ENCODE measurements around the gene BTNL8. TPM values are rescaled to one million over a fixed set of nuclear protein-coding genes. Genes with fewer than 3 reads are reported as not detected.

Gene BTNL8
- total and polyA plus RNA-seq, 2 donors (not counting 3 experiments of a cell fraction or from before 2014, with no cell fraction given): not detected

DNA sequence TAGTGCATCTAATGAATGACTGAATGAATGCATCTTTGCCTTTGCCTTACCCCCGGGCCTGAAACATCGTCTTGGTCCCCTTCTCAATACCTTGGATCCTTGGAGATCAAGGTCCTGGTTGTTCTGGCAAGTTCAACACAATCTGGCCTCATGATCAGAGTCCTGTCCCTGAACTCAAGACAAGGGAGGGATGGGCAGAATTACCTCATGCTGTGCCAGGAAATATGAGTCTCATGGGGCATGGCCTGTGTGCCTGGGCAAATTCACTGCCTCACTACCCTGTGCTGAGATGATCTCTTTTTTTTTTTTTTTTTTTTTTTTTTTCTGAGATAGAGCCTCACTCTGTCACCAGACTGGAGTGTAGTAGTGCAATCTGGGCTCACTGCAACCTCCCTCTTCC lies 89.1 kb downstream of the BTNL8 start:
- FAIRE-seq: no peak

More for the DNA sequence above, 89.1 kb downstream of the BTNL8 start:
- POLR2A ChIA-PET: no interaction called here
- Histone ChIP-seq H3K79me2 (ENCODE audit: control insufficient read depth, insufficient read depth, low read length) (no peaks in the 10 kb centered on the region), H3K9me1 (replicated peaks; ENCODE audit: control insufficient read depth, extremely low read depth, insufficient read depth, low read length) (no peaks in the 10 kb centered on the region), H3K27me3 (ENCODE audit: control insufficient read depth in 2 of 2, insufficient read depth in 2 of 2, low read length in 2 of 2) (no peaks in the 10 kb centered on the region), H3K4me1 (ENCODE audit: control insufficient read depth, extremely low read depth, insufficient read depth, low read length) (no peaks in the 10 kb centered on the region), H3K4me3 (replicated peaks in 1 of 3; ENCODE audit: insufficient read depth in 1 of 3, low read depth in 1 of 3, low read length in 3 of 3) (no peak overlapping the region), H3K27ac (ENCODE audit: insufficient read depth, low read depth, low read length) (no peak overlapping the region), H3K4me2 (ENCODE audit: insufficient read depth, low read length) (no peak overlapping the region), H3K36me3 (ENCODE audit: control insufficient read depth in 2 of 2, extremely low read depth in 1 of 2, insufficient read depth in 2 of 2, low read length in 2 of 2) (no peaks in the 10 kb centered on the region), H3K9ac (replicated peaks; ENCODE audit: extremely low read depth, insufficient read depth, low read length) (no peak overlapping the region), H2AFZ (ENCODE audit: low read depth, low read length) (no peak overlapping the region), H4K20me1 (replicated peaks; ENCODE audit: control insufficient read depth, extremely low read depth, insufficient read depth, low read length) (no peaks in the 10 kb centered on the region), H3K9me3 (replicated peaks; ENCODE audit: control insufficient read depth, insufficient read depth, low read length) (no peaks in the 10 kb centered on the region)
- no peak for TF ChIP-seq JUN (IDR thresholded peaks at IDR 0.05; ENCODE audit: borderline replicate concordance, insufficient read depth, insufficient read length, low read depth)
- no peak for TF ChIP-seq POLR2A (IDR thresholded peaks at IDR 0.05; ENCODE audit: low read depth, low read length)
- TF ChIP-seq, protein P1, sequence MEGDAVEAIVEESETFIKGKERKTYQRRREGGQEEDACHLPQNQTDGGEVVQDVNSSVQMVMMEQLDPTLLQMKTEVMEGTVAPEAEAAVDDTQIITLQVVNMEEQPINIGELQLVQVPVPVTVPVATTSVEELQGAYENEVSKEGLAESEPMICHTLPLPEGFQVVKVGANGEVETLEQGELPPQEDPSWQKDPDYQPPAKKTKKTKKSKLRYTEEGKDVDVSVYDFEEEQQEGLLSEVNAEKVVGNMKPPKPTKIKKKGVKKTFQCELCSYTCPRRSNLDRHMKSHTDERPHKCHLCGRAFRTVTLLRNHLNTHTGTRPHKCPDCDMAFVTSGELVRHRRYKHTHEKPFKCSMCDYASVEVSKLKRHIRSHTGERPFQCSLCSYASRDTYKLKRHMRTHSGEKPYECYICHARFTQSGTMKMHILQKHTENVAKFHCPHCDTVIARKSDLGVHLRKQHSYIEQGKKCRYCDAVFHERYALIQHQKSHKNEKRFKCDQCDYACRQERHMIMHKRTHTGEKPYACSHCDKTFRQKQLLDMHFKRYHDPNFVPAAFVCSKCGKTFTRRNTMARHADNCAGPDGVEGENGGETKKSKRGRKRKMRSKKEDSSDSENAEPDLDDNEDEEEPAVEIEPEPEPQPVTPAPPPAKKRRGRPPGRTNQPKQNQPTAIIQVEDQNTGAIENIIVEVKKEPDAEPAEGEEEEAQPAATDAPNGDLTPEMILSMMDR (IDR thresholded peaks at IDR 0.05; ENCODE audit: extremely low read depth in 1 of 2, insufficient read depth in 1 of 2, low read depth in 1 of 2, low read length in 2 of 2): no peak
- TF ChIP-seq FOS (IDR thresholded peaks at IDR 0.05; ENCODE audit: borderline replicate concordance, insufficient read depth, low read length): no peak
- TF ChIP-seq, protein P2, sequence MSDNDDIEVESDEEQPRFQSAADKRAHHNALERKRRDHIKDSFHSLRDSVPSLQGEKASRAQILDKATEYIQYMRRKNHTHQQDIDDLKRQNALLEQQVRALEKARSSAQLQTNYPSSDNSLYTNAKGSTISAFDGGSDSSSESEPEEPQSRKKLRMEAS (IDR thresholded peaks at IDR 0.05; ENCODE audit: insufficient read depth, insufficient read length): no peak
- TF ChIP-seq POLR2AphosphoS5 (IDR thresholded peaks at IDR 0.05; ENCODE audit: insufficient read depth, low read depth, low read length): no peak
- no peak for TF ChIP-seq GATA2 (IDR thresholded peaks at IDR 0.05; ENCODE audit: insufficient read depth, insufficient read length, low read depth, low read length)
- TF ChIP-seq EZH2 (IDR thresholded peaks at IDR 0.05; ENCODE audit: borderline replicate concordance, low read depth, low read length, severe bottlenecking): no peak
- TF ChIP-seq MYC (IDR thresholded peaks at IDR 0.05; ENCODE audit: low read depth, low read length): no peak
- CTCF ChIA-PET: no interaction called here
- no TSS peak for BruUV-seq (replicated peaks)
- no peak for DNase-seq (ENCODE audit: low read depth, low spot score)
- intact Hi-C loops (cut with micrococcal nuclease) (no loop called here), dilution Hi-C loops (cut with MboI; ENCODE audit: extremely low pct_ligation_motif_present, low sequenced_read_pairs) (no loop called here)
